Prostate gland (tissue), 2 donors: Measurements from ENCODE around the gene PTPRD.

Experiments
- CTCF ChIP-seq, 4 experiments: fragments of 200-600 bp in 2 of 4; fragments of 450-650 bp in 2 of 4; sonication (generic) in 2 of 4; IDR thresholded peaks; 1 replicate in 3 of 4; 2 replicates in 1 of 4; pipeline ENCODE4 v1.5.1; 2016 to 2019; ENCODE audit warnings: antibody characterized with exemption in 4 of 4, mild to moderate bottlenecking in 2 of 4, moderate library complexity in 2 of 4
- POLR2A ChIP-seq: fragments of 450-650 bp; IDR thresholded peaks from one replicate; pipeline ENCODE4 v1.6.1; 2016; ENCODE audit warnings: antibody characterized with exemption, mild to moderate bottlenecking

- TF ChIP-seq POLR2A (no peak), CTCF (IDR thresholded peaks at IDR 0.05) (no peak)
Measured at GRCh38 chr9:8686516-8686915, 1926.3 kb downstream of the PTPRD start.
